ENCODE results near the gene KRT7. TPM values are rescaled to one million over a fixed set of nuclear protein-coding genes. Genes with fewer than 3 reads are reported as not detected.

The KRT7 gene
- total RNA-seq (0.31 TPM), polyA plus RNA-seq (ENCODE audit: insufficient read depth in 1 of 8, insufficient read length in 8 of 8, low replicate concordance in 1 of 8) (1 to 10 TPM in 6 of 8 donors, under 1 TPM in 2; 0.70 to 7.1 (median 2.5) TPM)
- long read RNA-seq, donor 1 = 0 reads
- long read RNA-seq, donor 2, partial matches to known transcripts = 0 of 1 reads
- long read RNA-seq, donor 2, other reads (novel, unspliced or antisense) = 0 of 1 reads
- long read RNA-seq, donor 3 = 0 reads
- long read RNA-seq, donor 4 = 0 reads
- long read RNA-seq, donor 5 = 0 reads
- long read RNA-seq, donor 6 = 0 reads
- long read RNA-seq, donor 7 = 0 reads
- long read RNA-seq, donor 8 = 0 reads
- long read RNA-seq, donor 9 = 0 reads
- long read RNA-seq, donor 10 = 0 reads
- long read RNA-seq, donor 11 = 0 reads

- Histone ChIP-seq H3K27me3 (ENCODE audit: control insufficient read depth, insufficient read depth, low read length) (peaks cover 71% of the 10 kb centered on the region), H3K27ac (ENCODE audit: low read length) (no peak within 1 kb of the TSS), H3K36me3 (ENCODE audit: control insufficient read depth, insufficient read depth, low read length) (no peaks in the 10 kb centered on the region), H3K4me1 (ENCODE audit: control insufficient read depth, insufficient read depth, low read length) (no peaks in the 10 kb centered on the region), H3K4me3 (ENCODE audit: low read length) (no peak within 1 kb of the TSS), H3K9me3 (replicated peaks; ENCODE audit: control insufficient read depth, low read depth, low read length) (no peaks in the 10 kb centered on the region)
- 2% methylated on average over 55 of the region's 58 CpGs for whole genome bisulfite sequencing (ENCODE audit: insufficient coverage)
- no peak for DNase-seq
Observed at GRCh38 chr12:52232674-52233461, at the start of gene KRT7. KRT7 (plus strand) TSS chr12:52233243; CDS start chr12:52233297, 54 bp downstream.

- peaks cover 58% of the 10 kb centered on the region for H3K4me1 ChIP-seq (ENCODE audit: control insufficient read depth, insufficient read depth, low read length)
- no peaks in the 10 kb centered on the region for H3K36me3 ChIP-seq (ENCODE audit: control insufficient read depth, insufficient read depth, low read length)
- 51% methylated on average over 6 of the region's 6 CpGs for WGBS (ENCODE audit: insufficient coverage)
- H3K9me3 ChIP-seq (replicated peaks; ENCODE audit: control insufficient read depth, low read depth, low read length) = no peaks in the 10 kb centered on the region
- H3K4me3 ChIP-seq (ENCODE audit: low read length) = no peak overlapping the region
- DNase-seq = no peak
- no peak overlapping the region for H3K27ac ChIP-seq (ENCODE audit: low read length)
- no peaks in the 10 kb centered on the region for H3K27me3 ChIP-seq (ENCODE audit: control insufficient read depth, insufficient read depth, low read length)
Observed at GRCh38 chr12:52183544-52183910, 49.5 kb upstream of the KRT7 start.

GRCh38 chr12:52183971-52184370 is 49.1 kb upstream of the KRT7 start:
- Histone ChIP-seq H3K27ac (ENCODE audit: low read length) (no peak overlapping the region), H3K9me3 (replicated peaks; ENCODE audit: control insufficient read depth, low read depth, low read length) (no peaks in the 10 kb centered on the region), H3K4me1 (ENCODE audit: control insufficient read depth, insufficient read depth, low read length) (peaks cover 54% of the 10 kb centered on the region), H3K36me3 (ENCODE audit: control insufficient read depth, insufficient read depth, low read length) (no peaks in the 10 kb centered on the region), H3K27me3 (ENCODE audit: control insufficient read depth, insufficient read depth, low read length) (no peaks in the 10 kb centered on the region), H3K4me3 (ENCODE audit: low read length) (no peak overlapping the region)
- 86% methylated on average over 7 of the region's 8 CpGs for WGBS (ENCODE audit: insufficient coverage)
- no peak for DNase-seq

GRCh38 chr12:52184813-52185212 is 48.2 kb upstream of the KRT7 start:
- WGBS (ENCODE audit: insufficient coverage) = 66% methylated on average over 4 of the region's 6 CpGs
- Histone ChIP-seq H3K4me3 (ENCODE audit: low read length) (no peak overlapping the region), H3K36me3 (ENCODE audit: control insufficient read depth, insufficient read depth, low read length) (no peaks in the 10 kb centered on the region), H3K9me3 (replicated peaks; ENCODE audit: control insufficient read depth, low read depth, low read length) (no peaks in the 10 kb centered on the region), H3K27ac (ENCODE audit: low read length) (no peak overlapping the region), H3K4me1 (ENCODE audit: control insufficient read depth, insufficient read depth, low read length) (peaks cover 50% of the 10 kb centered on the region), H3K27me3 (ENCODE audit: control insufficient read depth, insufficient read depth, low read length) (no peaks in the 10 kb centered on the region)
- DNase-seq = no peak

GRCh38 chr12:52185400-52185967 is 47.6 kb upstream of the KRT7 start:
- no peaks in the 10 kb centered on the region for H3K36me3 ChIP-seq (ENCODE audit: control insufficient read depth, insufficient read depth, low read length)
- DNase-seq = no peak
- H3K9me3 ChIP-seq (replicated peaks; ENCODE audit: control insufficient read depth, low read depth, low read length) = no peaks in the 10 kb centered on the region
- peaks cover 53% of the 10 kb centered on the region for H3K4me1 ChIP-seq (ENCODE audit: control insufficient read depth, insufficient read depth, low read length)
- H3K27ac ChIP-seq (ENCODE audit: low read length) = no peak overlapping the region
- H3K27me3 ChIP-seq (ENCODE audit: control insufficient read depth, insufficient read depth, low read length) = no peaks in the 10 kb centered on the region
- 73% methylated on average over 14 of the region's 16 CpGs for WGBS (ENCODE audit: insufficient coverage)
- H3K4me3 ChIP-seq (ENCODE audit: low read length) = no peak overlapping the region

- WGBS (ENCODE audit: insufficient coverage) = 66% methylated on average over 8 of the region's 8 CpGs
- Histone ChIP-seq H3K4me1 (ENCODE audit: control insufficient read depth, insufficient read depth, low read length) (peaks cover 51% of the 10 kb centered on the region), H3K27me3 (ENCODE audit: control insufficient read depth, insufficient read depth, low read length) (no peaks in the 10 kb centered on the region), H3K4me3 (ENCODE audit: low read length) (no peak overlapping the region), H3K27ac (ENCODE audit: low read length) (no peak overlapping the region), H3K9me3 (replicated peaks; ENCODE audit: control insufficient read depth, low read depth, low read length) (no peaks in the 10 kb centered on the region), H3K36me3 (ENCODE audit: control insufficient read depth, insufficient read depth, low read length) (no peaks in the 10 kb centered on the region)
- no peak for DNase-seq
Observed at GRCh38 chr12:52186118-52186840, 46.8 kb upstream of the KRT7 start.

GRCh38 chr12:52187206-52187605 is 45.8 kb upstream of the KRT7 start:
- peaks cover 51% of the 10 kb centered on the region for H3K4me1 ChIP-seq (ENCODE audit: control insufficient read depth, insufficient read depth, low read length)
- 84% methylated on average over 11 of the region's 11 CpGs for WGBS (ENCODE audit: insufficient coverage)

GRCh38 chr12:52187640-52188039 is 45.4 kb upstream of the KRT7 start:
- no peaks in the 10 kb centered on the region for H3K36me3 ChIP-seq (ENCODE audit: control insufficient read depth, insufficient read depth, low read length)
- WGBS (ENCODE audit: insufficient coverage) = 81% methylated on average over 2 of the region's 5 CpGs
- H3K27me3 ChIP-seq (ENCODE audit: control insufficient read depth, insufficient read depth, low read length) = no peaks in the 10 kb centered on the region
- no peak for DNase-seq
- H3K4me1 ChIP-seq (ENCODE audit: control insufficient read depth, insufficient read depth, low read length) = peaks cover 51% of the 10 kb centered on the region
- no peak overlapping the region for H3K4me3 ChIP-seq (ENCODE audit: low read length)
- H3K27ac ChIP-seq (ENCODE audit: low read length) = no peak overlapping the region
- no peaks in the 10 kb centered on the region for H3K9me3 ChIP-seq (replicated peaks; ENCODE audit: control insufficient read depth, low read depth, low read length)

More at GRCh38 chr12:52187206-52187605, 45.8 kb upstream of the KRT7 start:
- no peaks in the 10 kb centered on the region for H3K27me3 ChIP-seq (ENCODE audit: control insufficient read depth, insufficient read depth, low read length)
- H3K9me3 ChIP-seq (replicated peaks; ENCODE audit: control insufficient read depth, low read depth, low read length) = no peaks in the 10 kb centered on the region
- H3K27ac ChIP-seq (ENCODE audit: low read length) = no peak overlapping the region
- no peaks in the 10 kb centered on the region for H3K36me3 ChIP-seq (ENCODE audit: control insufficient read depth, insufficient read depth, low read length)
- H3K4me3 ChIP-seq (ENCODE audit: low read length) = no peak overlapping the region
- no peak for DNase-seq

- no peak for DNase-seq
- Histone ChIP-seq H3K36me3 (ENCODE audit: control insufficient read depth, insufficient read depth, low read length) (no peaks in the 10 kb centered on the region), H3K27me3 (ENCODE audit: control insufficient read depth, insufficient read depth, low read length) (no peaks in the 10 kb centered on the region), H3K9me3 (replicated peaks; ENCODE audit: control insufficient read depth, low read depth, low read length) (no peaks in the 10 kb centered on the region), H3K4me1 (ENCODE audit: control insufficient read depth, insufficient read depth, low read length) (peaks cover 51% of the 10 kb centered on the region), H3K4me3 (ENCODE audit: low read length) (no peak overlapping the region), H3K27ac (ENCODE audit: low read length) (no peak overlapping the region)
- 72% methylated on average over 6 of the region's 7 CpGs for WGBS (ENCODE audit: insufficient coverage)
Observed at GRCh38 chr12:52188658-52189057, 44.4 kb upstream of the KRT7 start.
